Ishikawa (cell line): ENCODE data around the gene LRRC28.

Experiments
- EP300 ChIP-seq: IDR thresholded peaks from 2 replicates; pipeline ENCODE4 v1.6.1; 2012; ENCODE audit warnings: borderline replicate concordance
- MAX ChIP-seq: IDR thresholded peaks from 2 replicates; pipeline ENCODE4 v1.6.1; 2012
- NFIC ChIP-seq: IDR thresholded peaks from 2 replicates; pipeline ENCODE4 v1.6.1; 2012
- RAD21 ChIP-seq: IDR thresholded peaks from 2 replicates; pipeline ENCODE4 v1.6.1; 2012; ENCODE audit warnings: low read depth
- USF1 ChIP-seq: IDR thresholded peaks from 2 replicates; pipeline ENCODE4 v1.6.1; 2012
- YY1 ChIP-seq: IDR thresholded peaks from 2 replicates; pipeline ENCODE4 v1.6.1; 2012; ENCODE audit warnings: low read depth

GRCh38 chr15:99283717-99284116, 32.4 kb downstream of the LRRC28 start:
- TF ChIP-seq NFIC (no peak), MAX (no peak), RAD21 (no peak), YY1 (no peak), USF1 (no peak), EP300 (no peak)
